H1 (cell line): ENCODE results near the gene ARMC7. TPM values are rescaled to one million over a fixed set of nuclear protein-coding genes. Genes with fewer than 3 reads are reported as not detected.
"Not testable (repeated sequence)": the region's sequence is repeated elsewhere in the genome, so short reads cannot be mapped to it uniquely, and the experiment has no call there.

Source experiments
- CTCF ChIA-PET: fragments of 300-600 bp; sonication (Branson Sonifier 250); formaldehyde crosslinking; loops from one replicate; lab custom pipeline; 2021; ENCODE audit not compliant: partially characterized antibody; lab: Charles Lee
- POLR2A ChIA-PET: fragments of 300-600 bp; sonication (Branson Sonifier 250); formaldehyde crosslinking; loops from one replicate; lab custom pipeline; 2021; ENCODE audit warnings: inconsistent platforms; ENCODE audit not compliant: partially characterized antibody; lab: Charles Lee
- DNase-seq, 2 experiments: peaks; one replicate each; pipeline versions ENCODE4 v3.0.0 to v3.0.0-alpha.2; 2010 to 2022; ENCODE audit warnings: low spot score in 2 of 2, low read depth in 1 of 2, mixed read lengths in 1 of 2
- FAIRE-seq: peaks from 2 replicates; lab custom pipeline; 2011; peaks lifted over from hg19 to GRCh38; lab: Jason Lieb, UNC
- H2AFZ ChIP-seq: 2 replicates; pipeline ENCODE4 v1.8.1; 2012; ENCODE audit warnings: low read length, inconsistent platforms
- H2AK5ac ChIP-seq: 2 replicates; pipeline ENCODE4 v1.6.1; 2013; ENCODE audit warnings: low read depth, low read length
- H2BK120ac ChIP-seq: replicated peaks from 2 replicates; pipeline ENCODE3; 2013; ENCODE audit warnings: low read depth, low read length, inconsistent platforms
- H2BK12ac ChIP-seq: 2 replicates; pipeline ENCODE4 v1.6.1; 2013; ENCODE audit warnings: low read depth, low read length
- H2BK15ac ChIP-seq: 2 replicates; pipeline ENCODE4 v1.6.1; 2013; ENCODE audit warnings: low read length
- H2BK20ac ChIP-seq: 2 replicates; pipeline ENCODE4 v1.6.1; 2013; ENCODE audit warnings: low read length
- H2BK5ac ChIP-seq: 2 replicates; pipeline ENCODE4 v1.6.1; 2013; ENCODE audit warnings: low read depth, low read length
- H3K14ac ChIP-seq: 2 replicates; pipeline ENCODE4 v1.6.1; 2013; ENCODE audit warnings: inconsistent platforms; ENCODE audit not compliant: insufficient read length
- H3K18ac ChIP-seq: 2 replicates; pipeline ENCODE4 v1.6.1; 2013; ENCODE audit warnings: low read length; ENCODE audit errors: extremely low read depth
- H3K23ac ChIP-seq: 2 replicates; pipeline ENCODE4 v1.6.1; 2013; ENCODE audit warnings: inconsistent platforms; ENCODE audit not compliant: insufficient read length
- H3K23me2 ChIP-seq: 2 replicates; pipeline ENCODE4 v1.6.1; 2013; ENCODE audit warnings: low read depth, low read length
- H3K27ac ChIP-seq: 2 replicates; pipeline ENCODE4 v1.6.1; 2011; ENCODE audit warnings: low read depth, low read length, inconsistent platforms
- H3K27me3 ChIP-seq, 4 experiments: replicated peaks in 1 of 4; 1 replicate in 1 of 4; 2 replicates in 3 of 4; pipeline versions ENCODE4 v1.6.1 to v1.8.1; 2011 to 2013; ENCODE audit warnings: low read length in 3 of 4, mild to moderate bottlenecking in 3 of 4, inconsistent platforms in 2 of 4, mixed read lengths in 2 of 4, moderate library complexity in 1 of 4; ENCODE audit not compliant: control insufficient read depth in 3 of 4, insufficient read depth in 3 of 4; ENCODE audit errors: extremely low read depth in 1 of 4
- H3K36me3 ChIP-seq, 4 experiments: 2 replicates each; pipeline versions ENCODE4 v1.6.1 to v1.8.1; 2011 to 2013; ENCODE audit warnings: mild to moderate bottlenecking in 4 of 4, low read length in 3 of 4, moderate library complexity in 2 of 4, control low read depth in 1 of 4, inconsistent platforms in 1 of 4; ENCODE audit not compliant: insufficient read depth in 4 of 4, control insufficient read depth in 2 of 4
- H3K4ac ChIP-seq: replicated peaks from 2 replicates; pipeline ENCODE3; 2013; ENCODE audit warnings: low read length, low read depth, mixed read lengths, inconsistent platforms; ENCODE audit not compliant: insufficient read length
- H3K4me1 ChIP-seq, 4 experiments: replicated peaks in 1 of 4; 1 replicate in 1 of 4; 2 replicates in 3 of 4; pipeline versions ENCODE4 v1.6.1 to v1.8.1; 2011 to 2013; ENCODE audit warnings: low read length in 3 of 4, inconsistent platforms in 2 of 4, mixed read lengths in 1 of 4; ENCODE audit not compliant: insufficient read depth in 4 of 4, control insufficient read depth in 3 of 4
- H3K4me2 ChIP-seq, 2 experiments: 2 replicates each; pipeline versions ENCODE4 v1.6.1 to v1.8.1; 2011 to 2013; ENCODE audit warnings: low read depth in 2 of 2, low read length in 2 of 2, control low read depth in 1 of 2, inconsistent platforms in 1 of 2, mild to moderate bottlenecking in 1 of 2; ENCODE audit not compliant: insufficient read depth in 1 of 2
- H3K4me3 ChIP-seq, 4 experiments: fragments of 200-600, 300-600 bp in 1 of 4; sonication (generic), shearing (Covaris generic), sonication (Bioruptor Twin) in 1 of 4; 2 replicates each; pipeline versions ENCODE4 v1.5.1 to v1.8.1; 2011 to 2016; ENCODE audit warnings: low read length in 4 of 4, low read depth in 3 of 4, control low read depth in 2 of 4, inconsistent platforms in 2 of 4, mild to moderate bottlenecking in 2 of 4, mixed read lengths in 1 of 4, moderate library complexity in 1 of 4; ENCODE audit not compliant: insufficient read depth in 2 of 4; ENCODE audit errors: extremely low read depth in 1 of 4
- H3K56ac ChIP-seq: replicated peaks from 2 replicates; pipeline ENCODE3; 2013; ENCODE audit warnings: low read depth, mild to moderate bottlenecking, mixed read lengths, low read length, inconsistent platforms; ENCODE audit not compliant: insufficient read length
- H3K79me1 ChIP-seq: 2 replicates; pipeline ENCODE4 v1.6.1; 2013; ENCODE audit warnings: low read depth, low read length, control low read depth
- H3K79me2 ChIP-seq, 2 experiments: 2 replicates each; pipeline versions ENCODE4 v1.6.1 to v1.8.1; 2012 to 2013; ENCODE audit warnings: low read length in 2 of 2, mild to moderate bottlenecking in 2 of 2, inconsistent platforms in 1 of 2; ENCODE audit not compliant: insufficient read depth in 2 of 2, control insufficient read depth in 1 of 2
- H3K9ac ChIP-seq, 4 experiments: replicated peaks in 1 of 4; 1 replicate in 1 of 4; 2 replicates in 3 of 4; pipeline versions ENCODE4 v1.6.1 to v1.8.1; 2011 to 2013; ENCODE audit warnings: low read depth in 3 of 4, low read length in 3 of 4, control low read depth in 2 of 4, mild to moderate bottlenecking in 2 of 4, moderate library complexity in 2 of 4, inconsistent platforms in 1 of 4; ENCODE audit errors: extremely low read depth in 1 of 4
- H3K9me3 ChIP-seq, 2 experiments: 2 replicates each; pipeline versions ENCODE4 v1.6.1 to v1.8.1; 2012 to 2013; ENCODE audit warnings: mild to moderate bottlenecking in 2 of 2, moderate library complexity in 2 of 2, control low read depth in 1 of 2, inconsistent platforms in 1 of 2, low read depth in 1 of 2, low read length in 1 of 2, mixed read lengths in 1 of 2; ENCODE audit not compliant: insufficient read depth in 2 of 2
- H4K20me1 ChIP-seq, 2 experiments: replicated peaks in 1 of 2; 2 replicates each; pipeline versions ENCODE3 to v1.8.1; 2011 to 2013; ENCODE audit warnings: inconsistent platforms in 2 of 2, low read length in 2 of 2, mild to moderate bottlenecking in 1 of 2; ENCODE audit not compliant: insufficient read depth in 2 of 2, control insufficient read depth in 1 of 2
- H4K5ac ChIP-seq: 2 replicates; pipeline ENCODE4 v1.6.1; 2013; ENCODE audit warnings: low read length, low read depth, mixed read lengths, inconsistent platforms; ENCODE audit not compliant: insufficient read length
- H4K8ac ChIP-seq: 2 replicates; pipeline ENCODE4 v1.8.0; 2013; ENCODE audit warnings: mild to moderate bottlenecking, moderate library complexity, low read length, inconsistent platforms; ENCODE audit not compliant: insufficient read depth; ENCODE audit errors: extremely low read depth
- H4K91ac ChIP-seq: replicated peaks from 2 replicates; pipeline ENCODE3; 2013; ENCODE audit warnings: low read length, mixed read lengths, inconsistent platforms; ENCODE audit not compliant: insufficient read length
- WGBS, 2 experiments: shearing (Covaris generic) in 1 of 2; methylation state at CpG; one replicate each; pipeline versions ENCODE4 v1.1.6 to v1.1.7; 2013 to 2015; ENCODE audit warnings: low lambda C conversion rate in 2 of 2, mixed read lengths in 2 of 2, inconsistent platforms in 1 of 2, low coverage in 1 of 2, missing lambda C conversion rate in 1 of 2; ENCODE audit not compliant: insufficient replicate concordance in 2 of 2, insufficient coverage in 1 of 2, insufficient read length in 1 of 2; ENCODE audit errors: extremely low coverage in 1 of 2, missing lambda C conversion rate in 1 of 2; 5-methylcytosine and 5-hydroxymethylcytosine counted together
- polyA plus RNA-seq, 7 experiments: library from polyadenylated mRNA; depleted of rRNA in 3 of 7; stranded (reverse) in 5 of 7; unstranded in 2 of 7; fragments of >200 nt in 5 of 7; fragments of 200-250 nt in 2 of 7; gene quantifications; 1 replicate in 5 of 7; 2 replicates in 1 of 7; 4 replicates in 1 of 7; pipeline versions ENCODE4 v1.2.1 to v1.2.3, GENCODE V29; 2011 to 2013; ENCODE audit warnings: missing spikeins in 2 of 7, mixed read lengths in 2 of 7
- total RNA-seq: library from RNA; stranded (reverse); fragmentation: NEBNext Ultra II Directional; extraction: Animal tissue kit (Norgen Biotek cat#: 25700); gene quantifications from 2 replicates; pipeline ENCODE4 v1.2.1, GENCODE V29; 2021

The ARMC7 gene
- total and polyA plus RNA-seq, 2 of the 8 experiments (the other 6 are each of a cell fraction or from before 2014, with no cell fraction given), result 9.8 to 13.6 TPM

DNA sequence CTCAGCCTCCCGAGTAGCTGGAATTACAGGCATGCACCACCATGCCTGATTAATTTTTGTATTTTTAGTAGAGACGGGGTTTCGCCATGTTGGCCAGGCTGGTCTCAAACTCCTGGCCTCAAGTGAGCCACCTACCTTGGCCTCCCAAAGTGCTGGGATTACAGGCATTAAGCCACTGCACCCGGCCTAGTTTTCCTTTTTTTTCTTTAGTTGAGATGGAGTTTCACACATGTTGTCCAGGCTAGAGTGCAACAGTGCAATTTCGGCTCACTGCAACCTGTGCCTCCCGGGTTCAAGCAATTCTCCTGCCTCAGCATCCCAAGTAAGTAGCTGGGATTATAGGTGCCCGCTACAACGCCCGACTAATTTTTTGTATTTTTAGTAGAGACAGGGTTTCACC is 28.0 kb downstream of the ARMC7 start:
- H3K56ac ChIP-seq, H4K5ac ChIP-seq, H3K27me3 ChIP-seq, FAIRE-seq, H3K27ac ChIP-seq, H3K9ac ChIP-seq, H2BK20ac ChIP-seq, H3K14ac ChIP-seq, H3K23ac ChIP-seq, H4K8ac ChIP-seq, H3K18ac ChIP-seq, DNase-seq, H3K4ac ChIP-seq, H4K20me1 ChIP-seq, H4K91ac ChIP-seq, H3K9me3 ChIP-seq, H2BK120ac ChIP-seq, H2BK15ac ChIP-seq, H3K79me1 ChIP-seq, H2BK5ac ChIP-seq, H2BK12ac ChIP-seq, H2AK5ac ChIP-seq, H3K23me2 ChIP-seq, H2AFZ ChIP-seq, H3K79me2 ChIP-seq, H3K4me3 ChIP-seq, H3K4me2 ChIP-seq, H3K4me1 ChIP-seq: not testable (repeated sequence)
- ChIA-PET CTCF (interaction anchor here (1.2 to 1.6 kb wide), 2 partner anchors 23 to 64 kb away, joined by 3 to 10 read pairs; no protein-coding TSS in a partner anchor), POLR2A (interaction anchor here (0.6 to 4.9 kb wide), 11 partner anchors 8 to 78 kb away, joined by 3 to 29 read pairs (median 6); partner anchors contain the start of gene JPT1)
- WGBS, 2 experiments, result 95% methylated on average over 9 of the region's 9 CpGs; no CpG with 5 or more reads in 1 of the 2 experiments
- H3K36me3 ChIP-seq, result peaks cover 8 to 71% (median 30%) of the 10 kb centered on the region in 4 experiments
